Right hindlimb (tissue), 1 donor: Measurements from ENCODE around the gene FBLN1.
"Not testable (repeated sequence)": the region's sequence is repeated elsewhere in the genome, so short reads cannot be mapped to it uniquely, and the experiment has no call there.

Experiments
- DNase-seq: peaks from one replicate; pipeline ENCODE4 v3.0.0-alpha.2; 2018

FBLN1 gene

DNA sequence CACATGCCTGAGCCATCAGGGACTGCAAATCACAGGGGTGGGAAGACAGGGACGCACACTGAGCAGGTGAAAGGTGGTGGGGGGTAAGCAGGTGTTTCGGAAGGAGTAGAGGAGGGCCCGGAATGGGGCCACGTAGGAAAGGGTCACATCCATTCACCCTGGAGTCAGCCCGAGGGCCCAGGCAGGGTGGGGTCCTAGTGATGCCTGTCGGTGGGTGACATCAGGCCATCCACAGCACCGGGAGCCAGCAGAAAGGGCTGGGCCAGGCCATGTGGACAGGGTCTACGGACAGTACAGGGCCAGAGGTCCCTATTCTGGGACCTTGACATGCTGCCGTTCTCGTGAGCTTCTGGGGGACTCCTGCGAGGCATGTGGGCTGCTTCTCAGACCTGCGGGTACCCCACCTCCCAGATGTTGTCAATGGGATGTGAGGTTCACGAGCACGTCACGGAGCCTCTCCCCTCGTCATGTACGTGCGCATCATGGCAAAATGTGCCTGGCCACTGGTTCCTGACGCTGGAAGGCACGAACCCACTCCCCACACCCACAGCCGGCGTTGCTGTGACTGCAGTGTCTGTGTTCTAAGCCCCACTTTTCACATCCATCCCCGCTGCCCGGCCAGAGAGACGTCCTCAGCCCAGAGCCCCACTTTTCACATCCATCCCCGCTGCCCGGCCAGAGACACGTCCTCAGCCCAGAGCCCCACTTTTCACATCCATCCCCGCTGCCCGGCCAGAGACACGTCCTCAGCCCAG is 84.1 kb downstream of the FBLN1 start:
- DNase-seq, result no peak

DNA sequence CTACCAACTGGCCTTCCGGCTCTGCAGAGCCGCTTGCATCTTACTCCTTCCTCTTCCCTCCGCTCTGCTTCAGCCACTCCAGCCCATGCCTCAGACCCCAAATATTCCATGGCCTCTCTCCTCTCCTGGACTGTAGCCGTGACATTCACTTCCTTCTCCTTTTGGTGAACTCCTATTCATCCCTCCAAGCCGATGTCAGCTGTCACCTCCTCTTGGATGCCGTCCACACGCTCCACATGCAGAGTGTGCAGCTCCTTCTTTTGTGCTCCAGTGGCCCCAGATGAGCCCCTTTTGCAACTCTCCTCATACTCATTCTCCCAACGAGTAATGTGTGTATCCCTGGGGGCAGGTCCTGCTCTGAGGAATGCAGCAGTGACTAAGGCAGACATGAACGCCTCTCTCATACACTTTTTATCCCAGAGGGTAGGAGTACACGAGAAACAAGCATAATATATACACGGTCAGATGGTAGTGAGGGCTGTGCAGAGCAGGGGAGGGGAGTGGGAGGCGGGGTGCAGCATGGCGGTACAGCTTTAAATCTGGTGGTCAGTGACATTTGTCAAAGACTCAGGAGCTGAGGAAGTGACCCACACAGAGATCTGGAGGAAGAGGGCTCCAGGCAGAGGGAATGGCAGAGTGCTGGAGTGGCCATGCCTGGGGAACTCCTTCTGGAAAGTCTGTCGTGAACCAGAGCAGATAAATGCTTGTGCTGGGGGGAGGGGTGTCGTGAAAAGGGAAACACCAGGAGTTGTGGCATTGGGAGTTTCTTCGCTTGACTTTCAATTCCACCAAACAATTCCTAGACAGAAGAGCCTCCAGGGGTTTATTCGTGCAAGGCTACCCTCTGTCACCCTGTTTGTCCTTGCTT is 85.2 kb downstream of the FBLN1 start:
- DNase-seq, result no peak

DNA sequence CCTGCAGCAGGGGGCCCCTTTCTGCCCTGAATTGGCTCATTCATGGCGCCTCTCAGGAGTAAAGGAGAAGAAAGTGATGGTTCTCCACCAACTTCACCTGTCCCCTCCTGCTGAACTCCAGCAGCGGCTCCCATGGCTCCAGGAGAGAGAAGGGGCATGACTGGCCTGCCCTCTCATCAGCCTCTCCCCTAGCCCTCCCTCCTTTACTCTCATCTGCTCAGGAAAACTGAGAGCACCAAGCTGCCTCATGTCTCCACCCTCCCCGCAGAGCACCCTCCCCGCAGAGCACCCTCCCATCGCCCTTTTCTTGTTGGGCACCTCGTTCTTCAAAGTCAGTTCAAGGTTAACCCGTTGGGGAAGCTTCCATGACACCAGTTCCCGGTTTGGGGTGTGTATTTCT is 86.9 kb downstream of the FBLN1 start:
- no peak for DNase-seq

DNA sequence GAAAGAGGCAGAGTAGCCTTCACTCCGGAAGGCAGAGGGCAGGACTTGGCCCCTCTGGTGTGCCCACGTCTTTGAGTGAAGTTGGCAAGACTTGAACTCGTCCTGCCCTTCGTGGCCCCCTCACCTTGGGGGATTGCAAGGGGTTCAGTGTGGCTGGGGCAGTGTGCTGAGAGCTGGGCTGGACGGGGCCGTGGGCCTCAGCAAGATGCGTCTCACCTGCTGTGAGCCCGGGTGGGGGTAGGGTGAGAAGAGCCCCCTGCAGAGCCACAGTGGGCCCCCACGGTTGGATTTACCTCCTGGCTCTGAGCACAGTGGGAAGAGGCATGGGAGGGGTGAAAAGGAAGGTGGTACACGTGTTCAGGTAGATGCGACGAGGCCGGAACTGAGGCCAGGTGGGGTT is 87.6 kb downstream of the FBLN1 start:
- no peak for DNase-seq

DNA sequence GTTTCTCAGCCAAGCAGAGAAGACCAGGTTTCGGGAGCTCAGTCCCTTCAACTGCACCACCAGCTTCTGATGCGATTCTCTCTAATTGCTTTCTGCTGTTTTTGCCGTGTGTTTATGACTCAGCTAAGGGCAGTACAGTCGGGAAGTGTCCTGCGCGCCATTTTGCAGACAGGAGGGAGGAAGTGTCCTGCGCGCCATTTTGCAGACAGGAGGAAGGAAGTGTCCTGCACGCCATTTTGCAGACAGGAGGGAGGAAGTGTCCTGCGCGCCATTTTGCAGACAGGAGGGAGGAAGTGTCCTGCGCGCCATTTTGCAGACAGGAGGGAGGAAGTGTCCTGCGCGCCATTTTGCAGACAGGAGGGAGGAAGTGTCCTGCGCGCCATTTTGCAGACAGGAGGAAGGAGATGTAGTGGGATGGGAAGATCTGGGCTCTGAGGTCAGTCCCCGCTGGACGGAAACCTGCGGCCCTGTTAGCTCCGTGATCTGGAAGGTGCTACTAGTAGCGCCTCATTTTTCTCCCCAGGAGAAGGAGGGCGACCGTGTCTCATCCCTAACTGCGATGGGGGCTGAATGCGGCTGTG is 89.0 kb downstream of the FBLN1 start:
- DNase-seq, result not testable (repeated sequence)

DNA sequence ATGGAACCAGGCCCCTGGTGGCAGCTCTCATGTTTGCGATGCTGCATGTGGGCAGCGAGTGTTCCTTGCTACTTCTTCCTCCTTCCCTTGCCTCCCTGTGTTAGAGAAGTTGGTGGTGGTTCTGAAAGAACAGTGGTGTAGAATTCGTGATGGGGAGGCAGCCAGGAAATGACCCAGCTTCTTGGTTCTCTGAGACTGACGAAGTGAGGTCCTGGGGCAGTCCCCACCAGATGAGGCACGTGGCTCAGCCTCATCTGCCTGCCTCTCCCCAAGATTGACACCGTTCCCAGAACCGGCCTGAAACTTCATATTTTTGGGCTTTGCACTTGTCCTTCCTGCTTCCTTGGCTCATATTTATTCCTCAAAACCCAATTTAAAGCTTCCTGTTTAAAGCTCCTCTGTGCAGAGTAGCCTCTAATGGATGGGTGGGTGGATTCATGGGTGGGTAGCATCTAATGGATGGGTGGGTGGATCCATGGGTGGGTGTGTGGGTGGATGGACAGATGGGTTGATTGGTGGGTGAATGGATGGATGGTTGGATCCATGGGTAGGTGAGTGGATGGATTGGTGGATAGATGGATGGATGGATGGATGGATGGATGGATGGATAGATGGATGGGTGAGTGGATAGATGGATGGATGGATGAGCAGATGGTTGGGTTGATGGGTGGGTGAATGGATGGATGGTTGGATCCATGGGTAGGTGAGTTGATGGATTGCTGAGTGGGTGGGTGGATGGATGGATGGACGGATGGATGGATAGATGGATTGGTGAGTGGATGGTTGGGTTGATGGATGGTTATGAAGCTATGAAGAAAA is 91.6 kb downstream of the FBLN1 start:
- DNase-seq, result no peak

DNA sequence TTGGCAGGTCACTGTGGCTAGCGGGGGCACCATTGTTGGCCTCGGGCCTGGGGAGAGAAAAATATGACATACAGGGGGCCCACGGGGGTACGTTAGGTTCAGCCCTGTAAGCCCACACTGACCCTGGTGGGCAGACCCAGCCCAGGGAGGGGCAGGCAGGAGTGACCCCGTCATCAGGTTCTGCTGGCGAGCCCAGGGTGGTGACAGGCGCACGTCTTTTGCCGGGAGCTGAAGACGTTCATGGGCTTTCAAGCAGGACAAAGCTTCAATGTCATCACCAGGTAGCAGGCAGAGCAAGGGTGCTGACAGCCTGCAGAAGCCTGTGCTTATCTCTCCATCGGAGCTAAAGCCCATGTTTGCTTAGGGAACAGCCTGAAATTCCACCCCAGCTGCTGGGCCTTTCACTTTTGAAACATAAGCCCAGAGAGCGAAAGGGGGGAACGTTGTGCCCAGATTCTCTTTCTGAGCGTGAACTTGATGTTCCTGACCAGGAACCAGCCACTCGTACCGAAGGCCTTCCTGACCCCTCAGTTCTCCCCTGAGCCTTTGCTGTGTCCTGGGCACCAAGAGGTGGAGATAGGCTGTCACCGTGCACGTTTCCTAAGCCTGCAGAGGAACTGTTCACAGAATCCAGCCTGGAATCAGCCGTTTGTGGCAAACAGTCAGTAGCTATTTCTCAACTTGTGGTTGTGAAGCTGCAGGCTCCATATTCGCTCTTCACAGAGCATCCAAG is 94.9 kb downstream of the FBLN1 start:
- DNase-seq, result no peak

DNA sequence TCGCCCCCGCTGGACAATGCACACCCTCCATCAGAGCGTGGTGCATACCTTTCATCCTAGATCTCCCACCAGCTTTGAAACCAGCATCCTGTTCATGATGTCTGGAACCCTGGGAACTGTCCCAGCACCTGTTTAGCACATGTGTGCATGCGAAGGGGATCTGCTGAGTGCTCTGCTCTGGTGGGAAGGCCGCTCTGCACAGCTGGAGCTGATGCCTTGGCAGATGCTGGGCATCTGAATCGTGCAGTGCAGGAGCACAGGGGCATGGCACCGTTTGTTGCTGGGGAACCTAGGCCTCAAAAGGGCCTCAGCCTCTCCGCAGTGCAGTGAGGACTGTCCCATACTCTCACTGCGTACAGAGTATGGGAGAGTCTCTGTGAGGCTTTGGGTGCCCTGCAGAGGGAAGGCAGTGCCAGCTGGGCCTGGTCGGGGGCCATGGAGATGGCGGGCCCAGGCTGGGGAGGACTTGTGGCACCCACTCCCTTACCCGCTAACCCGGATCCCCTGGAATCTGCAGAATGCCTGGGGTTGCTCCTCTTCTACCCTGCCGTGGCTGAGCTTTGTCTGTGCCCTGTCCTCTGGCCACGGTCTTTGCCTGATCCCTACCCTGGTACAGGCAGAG is 96.0 kb downstream of the FBLN1 start:
- DNase-seq, result no peak

DNA sequence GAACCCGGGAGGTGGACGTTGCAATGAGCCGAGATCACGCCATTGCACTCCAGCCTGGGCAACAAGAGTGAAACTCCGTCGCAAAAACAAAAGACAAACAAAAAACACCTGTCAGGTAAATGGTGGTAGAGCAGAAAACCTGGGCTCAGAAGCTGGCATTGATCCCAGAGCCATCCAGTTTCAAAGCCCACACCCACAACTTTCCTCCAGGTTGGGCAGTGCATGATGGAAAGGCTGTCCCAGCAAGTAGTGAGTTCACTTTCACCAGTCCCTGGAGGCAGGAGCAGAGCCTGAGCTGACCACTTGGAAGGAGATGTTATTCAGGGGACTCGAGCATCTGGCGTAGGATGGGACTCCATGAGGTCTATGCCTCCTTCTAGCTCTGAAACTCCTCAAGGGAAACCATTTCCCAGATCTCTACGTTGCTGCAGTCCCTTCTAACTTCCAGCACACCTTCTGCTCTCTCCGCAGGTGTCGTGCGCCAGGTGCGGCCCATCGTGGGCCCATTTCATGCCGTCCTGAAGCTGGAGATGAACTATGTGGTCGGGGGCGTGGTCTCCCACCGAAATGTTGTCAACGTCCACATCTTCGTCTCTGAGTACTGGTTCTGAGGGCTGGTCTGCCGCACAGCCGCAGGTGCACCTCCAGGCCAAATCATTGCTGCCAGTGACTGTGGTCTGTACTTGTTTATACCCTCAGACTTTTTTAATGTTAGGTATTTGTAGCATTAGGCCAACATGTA is 97.3 kb downstream of the FBLN1 start:
- DNase-seq, result no peak

DNA sequence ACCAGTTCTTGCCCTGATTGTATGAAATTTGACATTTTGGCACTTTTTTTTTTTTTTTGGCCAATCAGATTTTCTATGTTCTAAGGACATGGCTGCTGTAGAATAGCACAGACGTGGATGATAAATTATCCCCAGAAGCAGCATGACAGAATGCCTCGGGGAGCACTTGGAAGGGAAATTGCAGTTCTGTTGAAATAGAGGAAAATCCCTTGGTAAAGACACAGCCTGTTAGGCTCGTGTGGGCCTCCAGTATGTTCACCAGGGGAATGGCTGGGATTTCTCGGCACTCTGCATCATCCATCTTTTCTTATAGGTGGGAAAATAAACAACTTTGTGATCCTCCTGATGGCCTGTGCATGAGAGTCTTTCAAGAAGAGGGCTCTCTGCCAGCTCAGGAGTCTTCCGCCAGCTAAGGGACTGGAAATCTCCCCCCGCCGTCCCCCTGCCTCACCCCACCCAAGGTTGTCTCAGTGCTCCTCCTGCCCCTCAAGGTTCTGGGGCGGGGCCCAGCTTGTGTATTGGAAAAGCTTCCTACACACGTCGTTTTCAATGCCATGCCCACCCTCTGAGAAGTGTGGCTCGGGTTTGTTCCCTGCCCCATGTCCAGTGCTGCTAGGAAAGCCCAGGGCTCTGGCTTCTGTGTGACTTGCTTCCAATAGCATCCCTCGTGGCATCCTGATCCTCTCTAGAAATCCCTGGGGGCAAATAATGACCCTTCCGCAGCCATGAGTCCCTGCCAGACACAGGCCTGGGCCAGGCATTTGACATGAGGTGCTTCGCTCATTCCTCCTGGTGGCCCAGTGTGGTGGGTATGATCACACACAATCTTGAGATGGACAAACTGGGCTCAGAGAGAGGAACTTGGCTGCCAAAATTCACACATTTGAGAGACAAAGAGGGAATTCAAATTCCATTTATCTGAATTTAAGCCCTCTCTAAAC is 98.4 kb downstream of the FBLN1 start:
- no peak for DNase-seq

DNA sequence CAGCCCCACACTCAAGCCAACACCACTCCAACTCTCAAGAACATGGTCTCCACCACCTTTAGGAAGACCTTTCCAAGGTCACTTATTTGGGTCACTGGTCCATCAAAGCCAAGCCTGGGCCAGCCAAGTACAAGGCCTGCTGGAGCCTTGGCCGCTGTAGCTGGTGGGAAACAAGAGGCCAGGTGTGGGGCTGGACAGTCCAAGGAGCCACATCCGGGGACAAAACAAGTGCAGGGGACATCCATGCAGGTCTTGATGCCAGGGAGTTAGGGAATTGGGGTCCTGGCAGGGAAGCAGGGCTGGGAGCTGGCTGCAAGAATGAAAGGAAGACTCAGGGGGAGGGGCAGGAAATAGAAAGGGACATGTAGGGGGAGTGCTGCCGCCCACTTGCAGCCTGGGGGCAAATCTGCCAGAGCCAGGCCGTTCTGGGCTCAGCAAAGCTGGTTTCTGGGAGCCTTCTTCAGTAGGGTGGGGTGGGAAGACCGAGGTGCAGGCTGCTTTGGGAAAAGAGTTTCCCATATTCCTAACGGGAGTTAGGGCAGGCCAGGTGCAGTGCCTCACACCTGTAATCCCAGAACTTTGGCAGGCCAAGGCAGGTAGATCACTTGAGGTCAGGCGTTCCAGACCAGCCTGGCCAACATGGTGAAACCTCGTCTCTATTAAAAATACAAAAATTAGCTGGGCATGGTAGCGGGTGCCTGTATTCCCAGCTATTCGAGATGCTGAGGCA is 99.5 kb downstream of the FBLN1 start:
- no peak for DNase-seq

DNA sequence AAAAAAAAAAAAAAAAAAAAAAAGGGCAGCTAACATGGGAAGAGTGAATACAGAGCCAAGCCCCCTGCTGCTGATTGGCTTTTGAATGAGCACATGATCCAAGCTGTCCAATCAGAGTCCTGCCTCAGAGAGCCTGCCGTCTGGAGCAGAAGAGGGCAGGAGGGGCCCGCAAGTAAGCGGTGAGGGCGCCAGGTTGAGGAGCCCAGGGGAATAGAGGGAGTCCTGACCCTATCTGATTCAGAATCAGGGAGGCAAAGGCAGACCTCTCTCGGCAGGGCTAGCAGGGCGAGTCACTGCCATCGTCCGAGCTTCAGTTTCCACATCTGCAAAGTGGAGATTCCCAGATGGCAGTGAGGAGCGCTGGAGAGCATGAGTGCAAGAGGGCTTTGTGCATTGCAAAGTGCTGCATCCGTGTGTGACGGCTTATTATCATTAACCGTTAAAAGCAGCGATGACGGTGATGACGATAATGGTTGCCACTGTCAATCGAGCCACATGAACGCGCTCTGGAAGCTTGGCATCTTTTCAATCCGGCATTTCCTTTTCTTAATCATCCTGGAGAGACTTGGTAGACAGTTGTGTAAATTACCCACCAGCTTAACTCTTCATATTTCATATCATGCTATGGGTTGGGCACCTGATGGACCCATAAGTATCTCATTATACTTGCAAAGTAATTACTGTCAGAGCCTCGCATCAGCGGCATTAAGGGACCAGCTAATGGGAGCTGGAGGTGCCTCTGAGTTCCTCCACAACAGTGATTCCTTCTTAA is 100.3 kb downstream of the FBLN1 start:
- no peak for DNase-seq

DNA sequence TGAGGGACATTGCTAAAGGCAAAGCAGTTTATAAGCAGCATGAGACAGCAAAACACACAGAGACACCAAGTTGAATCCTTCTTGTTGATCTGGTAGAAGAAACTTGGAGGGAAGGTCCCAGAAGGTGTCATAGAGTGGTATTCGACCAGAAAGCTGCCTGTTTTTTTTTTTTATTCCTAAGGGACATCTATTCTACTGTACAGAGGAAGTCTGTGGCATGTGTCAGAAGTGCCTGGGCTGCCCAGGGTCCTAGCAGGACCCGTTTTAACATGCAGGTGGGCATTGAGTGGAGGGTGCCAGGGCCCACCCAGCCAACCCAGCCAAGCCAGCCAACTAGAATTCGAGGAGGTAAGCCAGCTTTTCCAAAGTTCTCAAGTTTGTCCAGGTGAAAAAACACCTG is 100.9 kb downstream of the FBLN1 start:
- DNase-seq, result no peak

DNA sequence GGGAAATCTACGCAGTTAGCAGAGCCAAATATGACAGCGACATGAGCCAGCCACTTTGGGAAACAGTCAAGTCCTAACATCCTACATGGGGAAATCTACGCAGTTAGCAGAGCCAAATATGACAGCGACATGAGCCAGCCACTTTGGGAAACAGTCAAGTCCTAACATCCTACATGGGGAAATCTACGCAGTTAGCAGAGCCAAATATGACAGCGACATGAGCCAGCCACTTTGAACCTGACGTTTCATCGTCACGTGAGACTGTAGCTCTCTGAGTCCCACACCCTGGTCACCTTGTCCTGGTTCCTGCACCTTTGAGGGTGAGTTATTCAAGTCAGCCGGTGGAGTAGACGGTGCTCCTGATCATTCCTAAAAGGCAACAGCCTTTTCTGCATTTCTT is 105.4 kb downstream of the FBLN1 start:
- DNase-seq, result not testable (repeated sequence)

DNA sequence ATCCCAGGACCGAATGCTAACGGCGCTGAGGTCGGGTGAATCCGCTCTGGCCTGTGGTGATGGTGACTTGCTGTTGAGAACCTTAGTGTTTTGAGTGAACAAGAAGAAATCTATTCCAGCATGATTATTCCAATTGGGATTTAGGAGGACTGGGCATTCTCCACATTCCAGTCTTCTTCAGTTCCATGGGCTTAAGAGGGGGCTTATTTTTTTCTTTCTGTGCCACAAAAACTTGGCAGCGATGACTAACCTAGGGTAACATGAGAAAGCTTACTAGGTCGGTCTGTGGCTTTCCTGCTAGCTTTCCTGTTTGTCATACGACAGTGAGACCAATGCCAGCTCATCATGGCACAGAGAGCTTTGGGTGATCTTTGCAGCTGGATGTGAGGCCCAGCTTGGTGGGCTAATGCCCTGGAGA is 106.1 kb downstream of the FBLN1 start:
- peak; percentile 45 for DNase-seq

DNA sequence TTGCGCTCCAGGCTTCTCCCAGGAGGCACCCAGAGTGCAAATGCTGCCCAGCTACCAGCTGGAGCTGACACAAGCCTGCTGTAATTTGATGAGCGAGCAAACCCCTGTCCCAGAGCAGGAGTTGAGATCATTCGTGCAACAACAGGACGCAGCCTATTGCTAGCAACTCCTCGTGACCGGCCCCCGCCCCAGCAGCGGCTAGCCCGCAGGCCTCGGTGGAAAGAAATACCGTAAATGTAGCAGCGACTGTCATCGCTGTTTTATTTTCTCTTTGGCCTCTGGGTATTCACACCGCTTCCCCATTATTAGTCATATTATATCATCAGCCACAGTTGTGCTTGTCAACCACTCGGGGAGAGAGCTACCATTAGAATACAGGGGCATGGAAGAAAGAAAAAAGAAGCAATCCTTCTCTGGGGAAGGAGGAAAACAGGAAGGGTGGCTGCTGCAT is 109.8 kb downstream of the FBLN1 start:
- DNase-seq, result peak; percentile 86

DNA sequence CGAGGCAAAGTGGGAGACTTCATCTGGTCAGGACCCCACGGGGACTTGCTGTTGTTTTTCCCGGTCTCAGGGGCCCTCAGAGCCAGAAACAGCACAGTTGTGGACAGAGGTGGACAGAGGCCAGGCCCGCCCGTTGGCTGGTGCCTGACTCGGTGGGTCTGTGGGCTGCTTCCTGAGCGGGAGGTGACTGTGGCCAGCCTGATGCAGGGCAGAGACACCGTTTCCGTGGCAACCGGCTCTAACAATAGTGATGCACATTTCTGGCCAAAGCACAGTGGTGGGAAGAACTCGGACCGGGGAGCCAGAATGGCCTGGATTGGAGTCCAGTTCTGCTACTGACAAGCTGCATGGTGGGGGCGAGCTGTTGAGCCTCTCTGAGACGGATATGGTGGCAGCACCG is 110.3 kb downstream of the FBLN1 start:
- DNase-seq, result peak; percentile 48

DNA sequence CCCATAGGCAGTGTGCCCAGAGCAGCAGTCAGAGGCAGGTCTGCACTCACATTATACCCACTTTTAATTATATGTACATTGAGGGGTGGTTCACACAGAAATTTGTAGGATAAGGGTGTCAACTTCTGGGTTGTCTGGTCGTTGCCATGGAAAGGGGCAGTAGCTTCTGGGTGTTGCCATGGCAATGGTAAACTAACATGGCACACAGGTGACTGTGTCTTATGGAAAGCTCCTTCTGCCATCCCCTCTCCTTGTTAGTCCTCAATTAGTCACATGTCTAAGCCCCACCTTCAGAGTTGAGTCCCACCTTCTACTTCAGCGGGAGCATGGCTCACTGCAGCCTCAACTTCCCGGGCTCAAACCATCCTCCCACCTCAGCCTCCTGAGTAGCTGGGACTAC is 112.7 kb downstream of the FBLN1 start:
- no peak for DNase-seq
